HEK293 (cell line): ENCODE data around the gene GJC2.

Source experiments
- BCL6B ChIP-seq: fragments of 450-650 bp; formaldehyde crosslinking; IDR thresholded peaks from 2 replicates; pipeline ENCODE4 v1.5.1; 2017; ENCODE audit warnings: missing biosample characterization, missing genetic modification characterization
- EGR2 ChIP-seq: fragments of 450-650 bp; formaldehyde crosslinking; IDR thresholded peaks from 2 replicates; pipeline ENCODE4 v1.5.1; 2016; ENCODE audit warnings: low read depth, missing biosample characterization, missing genetic modification characterization
- GLI2 ChIP-seq: fragments of 450-650 bp; formaldehyde crosslinking; IDR thresholded peaks from 2 replicates; pipeline ENCODE4; 2017; ENCODE audit warnings: missing biosample characterization, missing genetic modification characterization, low read depth, borderline replicate concordance
- GLIS2 ChIP-seq: fragments of 450-650 bp; formaldehyde crosslinking; IDR thresholded peaks from 2 replicates; pipeline ENCODE4 v1.5.1; 2016; ENCODE audit warnings: missing biosample characterization, missing genetic modification characterization
- KLF9 ChIP-seq: fragments of 450-650 bp; formaldehyde crosslinking; IDR thresholded peaks from 2 replicates; pipeline ENCODE4 v1.5.1; 2016; ENCODE audit warnings: missing biosample characterization, missing genetic modification characterization, low read depth
- PBX3 ChIP-seq: sonication (generic); formaldehyde crosslinking; IDR thresholded peaks from 2 replicates; pipeline ENCODE4 v1.8.1; 2022; ENCODE audit warnings: mild to moderate bottlenecking, moderate library complexity, missing genetic modification reagents
- REPIN1 ChIP-seq: fragments of 450-650 bp; formaldehyde crosslinking; IDR thresholded peaks from 2 replicates; pipeline ENCODE4 v1.5.1; 2017; ENCODE audit warnings: missing biosample characterization, missing genetic modification characterization, low read depth
- SCRT2 ChIP-seq: fragments of 450-650 bp; formaldehyde crosslinking; IDR thresholded peaks from 2 replicates; pipeline ENCODE4 v1.5.1; 2016; ENCODE audit warnings: missing biosample characterization, missing genetic modification characterization
- WT1 ChIP-seq: fragments of 450-650 bp; formaldehyde crosslinking; IDR thresholded peaks from 2 replicates; pipeline ENCODE4 v1.5.1; 2016; ENCODE audit warnings: missing biosample characterization, missing genetic modification characterization
- YY2 ChIP-seq: fragments of 450-650 bp; formaldehyde crosslinking; IDR thresholded peaks from 2 replicates; pipeline ENCODE4 v1.5.1; 2016; ENCODE audit warnings: missing biosample characterization, missing genetic modification characterization
- ZNF169 ChIP-seq: fragments of 450-650 bp; formaldehyde crosslinking; IDR thresholded peaks from 2 replicates; pipeline ENCODE4 v1.5.1; 2016; ENCODE audit warnings: missing biosample characterization, missing genetic modification characterization
- ZNF174 ChIP-seq: fragments of 450-650 bp; formaldehyde crosslinking; IDR thresholded peaks from 2 replicates; pipeline ENCODE4 v1.5.0; 2017; ENCODE audit warnings: missing biosample characterization, mild to moderate bottlenecking, missing genetic modification characterization
- ZNF24 ChIP-seq: fragments of 450-650 bp; formaldehyde crosslinking; IDR thresholded peaks from 2 replicates; pipeline ENCODE4 v1.5.1; 2016; ENCODE audit warnings: missing biosample characterization, missing genetic modification characterization
- ZNF274 ChIP-seq, 2 experiments: fragments of 200-500 bp in 1 of 2; fragments of 450-650 bp in 1 of 2; sonication (Bioruptor generic) in 1 of 2; formaldehyde crosslinking in 1 of 2; IDR thresholded peaks; 2 replicates each; pipeline versions ENCODE4 v1.5.1 to v1.6.1; 2014 to 2016; ENCODE audit warnings: borderline replicate concordance in 1 of 2, inconsistent platforms in 1 of 2, low read length in 1 of 2, missing biosample characterization in 1 of 2, missing genetic modification characterization in 1 of 2
- ZNF292 ChIP-seq: fragments of 450-650 bp; formaldehyde crosslinking; IDR thresholded peaks from 2 replicates; pipeline ENCODE4 v1.5.1; 2016; ENCODE audit warnings: low read depth, missing biosample characterization, missing genetic modification characterization, borderline replicate concordance
- ZNF302 ChIP-seq: fragments of 450-650 bp; formaldehyde crosslinking; IDR thresholded peaks from 2 replicates; pipeline ENCODE4 v1.5.1; 2016; ENCODE audit warnings: missing biosample characterization, missing genetic modification characterization, low read depth
- ZNF335 ChIP-seq: fragments of 450-650 bp; formaldehyde crosslinking; conservative IDR thresholded peaks from 2 replicates; pipeline ENCODE4 v1.5.1; 2016; ENCODE audit warnings: missing biosample characterization, missing genetic modification characterization
- ZNF37A ChIP-seq: fragments of 450-650 bp; IDR thresholded peaks from 2 replicates; pipeline ENCODE4 v1.5.1; 2018; ENCODE audit warnings: missing biosample characterization, missing genetic modification characterization
- ZNF548 ChIP-seq: fragments of 450-650 bp; formaldehyde crosslinking; IDR thresholded peaks from 2 replicates; pipeline ENCODE4 v1.5.1; 2016; ENCODE audit warnings: missing biosample characterization, missing genetic modification characterization
- ZNF610 ChIP-seq: fragments of 450-650 bp; formaldehyde crosslinking; IDR thresholded peaks from 2 replicates; pipeline ENCODE4 v1.5.1; 2016; ENCODE audit warnings: missing biosample characterization, missing genetic modification characterization, borderline replicate concordance
- ZNF76 ChIP-seq: fragments of 450-650 bp; formaldehyde crosslinking; IDR thresholded peaks from 2 replicates; pipeline ENCODE4; 2016; ENCODE audit warnings: low read depth, missing biosample characterization, missing genetic modification characterization, borderline replicate concordance
- ZSCAN5A ChIP-seq: fragments of 450-650 bp; formaldehyde crosslinking; IDR thresholded peaks from 2 replicates; pipeline ENCODE4 v1.5.1; 2016; ENCODE audit warnings: missing biosample characterization, missing genetic modification characterization
- TF ChIP-seq, protein P1 (sequence below): fragments of 450-650 bp; formaldehyde crosslinking; IDR thresholded peaks from 2 replicates; pipeline ENCODE4 v1.5.1; 2016; ENCODE audit warnings: missing biosample characterization, missing genetic modification characterization
- TF ChIP-seq, protein P2 (sequence below): fragments of 450-650 bp; formaldehyde crosslinking; IDR thresholded peaks from 2 replicates; pipeline ENCODE4 v1.5.1; 2016; ENCODE audit warnings: missing biosample characterization, missing genetic modification characterization
- TF ChIP-seq, protein P3 (sequence below): fragments of 450-650 bp; formaldehyde crosslinking; IDR thresholded peaks from 2 replicates; pipeline ENCODE4; 2016; ENCODE audit warnings: missing biosample characterization, missing genetic modification characterization
- TF ChIP-seq, protein P4 (sequence below): fragments of 450-650 bp; formaldehyde crosslinking; IDR thresholded peaks from 2 replicates; pipeline ENCODE4 v1.5.1; 2016; ENCODE audit warnings: missing biosample characterization, missing genetic modification characterization

The GJC2 gene

DNA sequence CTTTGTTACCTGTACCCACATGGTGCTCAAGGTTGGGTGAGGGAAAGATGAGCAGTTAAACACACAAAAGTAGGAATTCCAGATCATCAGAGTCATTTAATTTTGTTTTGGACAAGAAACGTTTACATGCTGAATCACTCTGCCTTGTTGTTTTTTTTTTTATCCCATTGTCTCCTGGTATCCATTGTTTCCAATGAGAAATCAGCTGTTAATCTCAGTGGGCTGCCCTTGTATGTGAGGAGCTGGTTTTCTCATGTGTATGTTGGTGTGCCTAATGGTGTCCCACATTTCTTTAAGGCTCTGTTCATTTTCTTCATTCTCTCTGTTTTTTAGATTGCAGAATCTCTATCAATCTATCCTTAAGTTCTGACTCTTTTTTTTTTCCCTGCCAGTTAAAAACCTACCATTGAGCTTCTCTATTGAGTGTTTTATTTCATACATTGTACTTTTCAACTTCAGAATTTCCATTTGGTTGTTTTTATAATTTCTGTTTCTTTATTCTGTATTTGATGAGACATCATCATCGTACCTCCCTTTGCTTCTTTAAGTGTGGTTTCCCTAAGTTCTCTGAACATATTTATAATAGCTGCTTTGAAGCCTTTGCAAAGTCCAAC is 49.4 kb downstream of the GJC2 start (continued):
- TF ChIP-seq, protein P1, sequence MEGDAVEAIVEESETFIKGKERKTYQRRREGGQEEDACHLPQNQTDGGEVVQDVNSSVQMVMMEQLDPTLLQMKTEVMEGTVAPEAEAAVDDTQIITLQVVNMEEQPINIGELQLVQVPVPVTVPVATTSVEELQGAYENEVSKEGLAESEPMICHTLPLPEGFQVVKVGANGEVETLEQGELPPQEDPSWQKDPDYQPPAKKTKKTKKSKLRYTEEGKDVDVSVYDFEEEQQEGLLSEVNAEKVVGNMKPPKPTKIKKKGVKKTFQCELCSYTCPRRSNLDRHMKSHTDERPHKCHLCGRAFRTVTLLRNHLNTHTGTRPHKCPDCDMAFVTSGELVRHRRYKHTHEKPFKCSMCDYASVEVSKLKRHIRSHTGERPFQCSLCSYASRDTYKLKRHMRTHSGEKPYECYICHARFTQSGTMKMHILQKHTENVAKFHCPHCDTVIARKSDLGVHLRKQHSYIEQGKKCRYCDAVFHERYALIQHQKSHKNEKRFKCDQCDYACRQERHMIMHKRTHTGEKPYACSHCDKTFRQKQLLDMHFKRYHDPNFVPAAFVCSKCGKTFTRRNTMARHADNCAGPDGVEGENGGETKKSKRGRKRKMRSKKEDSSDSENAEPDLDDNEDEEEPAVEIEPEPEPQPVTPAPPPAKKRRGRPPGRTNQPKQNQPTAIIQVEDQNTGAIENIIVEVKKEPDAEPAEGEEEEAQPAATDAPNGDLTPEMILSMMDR (tag by site-specific recombination), result no peak
- TF ChIP-seq ZNF24 (tag by site-specific recombination), result no peak
- 0 out of 2 replicates have a peak, but pooled peaks have one; percentile 30 for TF ChIP-seq ZNF169 (tag by site-specific recombination)
- TF ChIP-seq ZNF76 (tag by site-specific recombination), result peak; percentile 23; the same call in 1 of the 2 replicates
- no peak for TF ChIP-seq ZNF335
- TF ChIP-seq ZNF292, result no peak
- TF ChIP-seq ZSCAN5A (tag by site-specific recombination), result no peak
- TF ChIP-seq, protein P2, sequence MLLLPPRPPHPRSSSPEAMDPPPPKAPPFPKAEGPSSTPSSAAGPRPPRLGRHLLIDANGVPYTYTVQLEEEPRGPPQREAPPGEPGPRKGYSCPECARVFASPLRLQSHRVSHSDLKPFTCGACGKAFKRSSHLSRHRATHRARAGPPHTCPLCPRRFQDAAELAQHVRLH (tag by site-specific recombination), result peak; percentile 56; the same call in 1 of the 2 replicates
- TF ChIP-seq BCL6B (tag by site-specific recombination), result no peak
- no peak for TF ChIP-seq ZNF302 (tag by site-specific recombination)
- no peak for TF ChIP-seq YY2
- TF ChIP-seq REPIN1 (tag by site-specific recombination), result 0 out of 2 replicates have a peak, but pooled peaks have one; percentile 32
- TF ChIP-seq ZNF610 (tag by site-specific recombination), result peak; percentile 88
- TF ChIP-seq, protein P3, sequence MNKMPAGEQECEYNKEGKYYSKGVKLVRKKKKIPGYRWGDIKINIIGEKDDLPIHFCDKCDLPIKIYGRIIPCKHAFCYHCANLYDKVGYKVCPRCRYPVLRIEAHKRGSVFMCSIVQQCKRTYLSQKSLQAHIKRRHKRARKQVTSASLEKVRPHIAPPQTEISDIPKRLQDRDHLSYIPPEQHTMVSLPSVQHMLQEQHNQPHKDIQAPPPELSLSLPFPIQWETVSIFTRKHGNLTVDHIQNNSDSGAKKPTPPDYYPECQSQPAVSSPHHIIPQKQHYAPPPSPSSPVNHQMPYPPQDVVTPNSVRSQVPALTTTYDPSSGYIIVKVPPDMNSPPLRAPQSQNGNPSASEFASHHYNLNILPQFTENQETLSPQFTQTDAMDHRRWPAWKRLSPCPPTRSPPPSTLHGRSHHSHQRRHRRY (tag by site-specific recombination), result no peak
- TF ChIP-seq, protein P4, sequence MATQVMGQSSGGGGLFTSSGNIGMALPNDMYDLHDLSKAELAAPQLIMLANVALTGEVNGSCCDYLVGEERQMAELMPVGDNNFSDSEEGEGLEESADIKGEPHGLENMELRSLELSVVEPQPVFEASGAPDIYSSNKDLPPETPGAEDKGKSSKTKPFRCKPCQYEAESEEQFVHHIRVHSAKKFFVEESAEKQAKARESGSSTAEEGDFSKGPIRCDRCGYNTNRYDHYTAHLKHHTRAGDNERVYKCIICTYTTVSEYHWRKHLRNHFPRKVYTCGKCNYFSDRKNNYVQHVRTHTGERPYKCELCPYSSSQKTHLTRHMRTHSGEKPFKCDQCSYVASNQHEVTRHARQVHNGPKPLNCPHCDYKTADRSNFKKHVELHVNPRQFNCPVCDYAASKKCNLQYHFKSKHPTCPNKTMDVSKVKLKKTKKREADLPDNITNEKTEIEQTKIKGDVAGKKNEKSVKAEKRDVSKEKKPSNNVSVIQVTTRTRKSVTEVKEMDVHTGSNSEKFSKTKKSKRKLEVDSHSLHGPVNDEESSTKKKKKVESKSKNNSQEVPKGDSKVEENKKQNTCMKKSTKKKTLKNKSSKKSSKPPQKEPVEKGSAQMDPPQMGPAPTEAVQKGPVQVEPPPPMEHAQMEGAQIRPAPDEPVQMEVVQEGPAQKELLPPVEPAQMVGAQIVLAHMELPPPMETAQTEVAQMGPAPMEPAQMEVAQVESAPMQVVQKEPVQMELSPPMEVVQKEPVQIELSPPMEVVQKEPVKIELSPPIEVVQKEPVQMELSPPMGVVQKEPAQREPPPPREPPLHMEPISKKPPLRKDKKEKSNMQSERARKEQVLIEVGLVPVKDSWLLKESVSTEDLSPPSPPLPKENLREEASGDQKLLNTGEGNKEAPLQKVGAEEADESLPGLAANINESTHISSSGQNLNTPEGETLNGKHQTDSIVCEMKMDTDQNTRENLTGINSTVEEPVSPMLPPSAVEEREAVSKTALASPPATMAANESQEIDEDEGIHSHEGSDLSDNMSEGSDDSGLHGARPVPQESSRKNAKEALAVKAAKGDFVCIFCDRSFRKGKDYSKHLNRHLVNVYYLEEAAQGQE (tag by site-specific recombination), result no peak
- no peak for TF ChIP-seq KLF9 (tag by site-specific recombination)
- no peak for TF ChIP-seq ZNF37A (tag by site-specific recombination)
- no peak for TF ChIP-seq ZNF548 (tag by site-specific recombination)
- TF ChIP-seq GLI2 (tag by site-specific recombination), result no peak
- TF ChIP-seq WT1 (tag by site-specific recombination), result 0 out of 2 replicates have a peak, but pooled peaks have one; percentile 21
- TF ChIP-seq EGR2 (tag by site-specific recombination), result no peak
- TF ChIP-seq ZNF174 (tag by site-specific recombination), result no peak
- TF ChIP-seq PBX3 (CRISPR knock-in tag), result no peak
- no peak for TF ChIP-seq GLIS2
- TF ChIP-seq ZNF274 (IDR thresholded peaks at IDR 0.05; ENCODE audit: low read length), result no peak
- no peak for TF ChIP-seq ZNF274 (tag by site-specific recombination; IDR thresholded peaks at IDR 0.05; ENCODE audit: borderline replicate concordance)
- TF ChIP-seq SCRT2 (tag by site-specific recombination), result no peak
